Thoracic aorta (tissue), 2 donors: ENCODE measurements around the gene DEDD. TPM values are rescaled to one million over a fixed set of nuclear protein-coding genes. Genes with fewer than 3 reads are reported as not detected.
"Not testable (repeated sequence)": the region's sequence is repeated elsewhere in the genome, so short reads cannot be mapped to it uniquely, and the experiment has no call there.

Experiments
- ATAC-seq: fragments of 150-250 bp; one replicate; pipeline ENCODE4 v1.8.0; 2017; ENCODE audit warnings: low read depth; ENCODE audit not compliant: insufficient number of reproducible peaks, low FRiP score
- DNase-seq: peaks from one replicate; pipeline ENCODE4 v3.0.0-alpha.2; 2020; ENCODE audit warnings: low spot score
- H3K27ac ChIP-seq, 2 donors: fragments of 200-600 bp; sonication (generic); 1 replicate in 1 of 2; 2 replicates in 1 of 2; pipeline ENCODE4 v1.5.1; 2016; ENCODE audit warnings: mild to moderate bottlenecking in 2 of 2, moderate library complexity in 2 of 2
- H3K27me3 ChIP-seq: fragments of 200-600 bp; sonication (generic); replicated peaks from 2 replicates; pipeline ENCODE4 v1.6.0; 2016; ENCODE audit warnings: mild to moderate bottlenecking; ENCODE audit not compliant: insufficient read depth
- H3K36me3 ChIP-seq: fragments of 200-600 bp; sonication (generic); one replicate; pipeline ENCODE4 v1.5.1; 2016
- H3K4me1 ChIP-seq, 2 donors: fragments of 200-600 bp; sonication (generic); 1 replicate in 1 of 2; 2 replicates in 1 of 2; pipeline versions ENCODE4 v1.5.1 to v1.6.0; 2016; ENCODE audit warnings: low read depth in 2 of 2, mild to moderate bottlenecking in 1 of 2; ENCODE audit not compliant: control insufficient read depth in 1 of 2
- H3K4me3 ChIP-seq: fragments of 200-600 bp; sonication (generic); 2 replicates; pipeline ENCODE4 v1.5.1; 2016; ENCODE audit warnings: mild to moderate bottlenecking
- H3K9me3 ChIP-seq: fragments of 200-600 bp; sonication (generic); 2 replicates; pipeline ENCODE4 v1.5.1; 2016
- CTCF ChIP-seq: fragments of 200-600 bp; sonication (generic); IDR thresholded peaks from one replicate; pipeline ENCODE4 v1.5.1; 2019; ENCODE audit warnings: antibody characterized with exemption
- total RNA-seq, 2 donors: library from RNA; depleted of rRNA; stranded (reverse); fragments of >200 nt; gene quantifications; one replicate each; pipeline versions ENCODE4 v1.1.0 to v1.2.3, GENCODE V29; 2016

DEDD gene
- total RNA-seq, 2 donors from 2014 or later: 30.7 to 34.3 TPM

GRCh38 chr1:161117759-161118581 lies 14.5 kb downstream of the DEDD start, which contains the start of the genes NIT1 and PFDN2:
Gene NIT1, plus strand, starts transcription at chr1:161118105. Its CDS starts 72 bp downstream, at chr1:161118177.
Gene PFDN2, minus strand, starts transcription at chr1:161118037. Its CDS starts 11 bp downstream, at chr1:161118026.
- Histone ChIP-seq H3K4me3 (peak within 1 kb of the TSS; percentile 82), H3K36me3 (peaks cover 19% of the 10 kb centered on the region), H3K27me3 (no peaks in the 10 kb centered on the region), H3K9me3 (no peaks in the 10 kb centered on the region), H3K27ac (peak within 1 kb of the TSS; percentile 91 to 96), H3K4me1 (peaks cover 24 to 51% of the 10 kb centered on the region in 2 donors)
- ATAC-seq: peak; percentile 44
- peak; percentile 60 for DNase-seq
- TF ChIP-seq CTCF: no peak

GRCh38 chr1:161115961-161116360 lies 16.5 kb downstream of the DEDD start:
- H3K36me3 ChIP-seq, H3K4me3 ChIP-seq, H3K27ac ChIP-seq, ATAC-seq, H3K27me3 ChIP-seq, DNase-seq, H3K9me3 ChIP-seq: not testable (repeated sequence)
- H3K4me1 ChIP-seq: peaks cover 28 to 51% of the 10 kb centered on the region in 2 donors

- H3K27me3 ChIP-seq: no peaks in the 10 kb centered on the region
- DNase-seq (no peak), ATAC-seq (no peak)
- H3K4me3 ChIP-seq: no peak overlapping the region
- peaks cover 28 to 49% of the 10 kb centered on the region in 2 donors for H3K4me1 ChIP-seq
- no peak for TF ChIP-seq CTCF
- no peaks in the 10 kb centered on the region for H3K36me3 ChIP-seq
- H3K9me3 ChIP-seq: no peaks in the 10 kb centered on the region
- H3K27ac ChIP-seq: no peak overlapping the region
Measured at GRCh38 chr1:161115132-161115711, 17.2 kb downstream of the DEDD start.

GRCh38 chr1:161114556-161114955 lies 17.9 kb downstream of the DEDD start:
- H3K9me3 ChIP-seq: no peaks in the 10 kb centered on the region
- no peak for DNase-seq
- ATAC-seq: no peak
- H3K27ac ChIP-seq: no peak overlapping the region
- peaks cover 28 to 42% of the 10 kb centered on the region in 2 donors for H3K4me1 ChIP-seq
- H3K27me3 ChIP-seq: no peaks in the 10 kb centered on the region
- no peak for TF ChIP-seq CTCF
- no peak overlapping the region for H3K4me3 ChIP-seq
- H3K36me3 ChIP-seq: no peaks in the 10 kb centered on the region

- DNase-seq: no peak
- no peak for TF ChIP-seq CTCF
- ATAC-seq: no peak
- Histone ChIP-seq H3K9me3 (no peaks in the 10 kb centered on the region), H3K27me3 (no peaks in the 10 kb centered on the region), H3K27ac (no peak overlapping the region), H3K4me1 (peaks cover 25 to 36% of the 10 kb centered on the region in 2 donors), H3K4me3 (no peak overlapping the region), H3K36me3 (no peaks in the 10 kb centered on the region)
Measured at GRCh38 chr1:161113915-161114314, 18.6 kb downstream of the DEDD start.
